OCI-LY1 (cell line): ENCODE measurements around the gene NR6A1.

Experiments used
- H2AFZ ChIP-seq: fragments of 200-600 bp; sonication (generic), shearing (Covaris generic); 2 replicates; pipeline ENCODE4 v1.6.0; 2014; ENCODE audit warnings: antibody characterized with exemption, mild to moderate bottlenecking, low read length
- H3F3A ChIP-seq: fragments of 200-600 bp; sonication (generic), shearing (Covaris generic); 2 replicates; pipeline ENCODE4 v1.6.0; 2014; ENCODE audit warnings: mild to moderate bottlenecking, antibody characterized with exemption, low read length, moderate library complexity; ENCODE audit not compliant: insufficient read depth
- H3K27ac ChIP-seq: fragments of 200-600 bp; sonication (generic); 2 replicates; pipeline ENCODE4 v1.5.1; 2014; ENCODE audit warnings: low read length, mixed run types, mild to moderate bottlenecking, low read depth; ENCODE audit not compliant: poor library complexity, severe bottlenecking
- H3K27me3 ChIP-seq: fragments of 200-600 bp; sonication (generic); 2 replicates; pipeline ENCODE4 v1.6.0; 2014; ENCODE audit warnings: antibody characterized with exemption, mild to moderate bottlenecking, low read length, moderate library complexity; ENCODE audit not compliant: insufficient read depth
- H3K36me3 ChIP-seq: fragments of 200-600 bp; sonication (generic); 2 replicates; pipeline ENCODE4 v1.6.1; 2014; ENCODE audit warnings: mild to moderate bottlenecking, antibody characterized with exemption, low read length, moderate library complexity, mixed read lengths; ENCODE audit not compliant: insufficient read depth
- H3K4me1 ChIP-seq: fragments of 200-600 bp; sonication (generic); 2 replicates; pipeline ENCODE4 v1.5.1; 2014; ENCODE audit warnings: mild to moderate bottlenecking, low read length, moderate library complexity; ENCODE audit not compliant: insufficient read depth, severe bottlenecking
- H3K4me2 ChIP-seq: fragments of 200-600 bp; sonication (generic), shearing (Covaris generic); 2 replicates; pipeline ENCODE4 v1.6.1; 2014; ENCODE audit warnings: low read length
- H3K4me3 ChIP-seq: fragments of 200-600 bp; sonication (generic); 2 replicates; pipeline ENCODE4 v1.5.1; 2014; ENCODE audit warnings: low read length, low read depth, mild to moderate bottlenecking, mixed read lengths; ENCODE audit not compliant: poor library complexity, severe bottlenecking
- H3K79me2 ChIP-seq: fragments of 200-600 bp; shearing (Covaris generic); 2 replicates; pipeline ENCODE4 v1.6.1; 2016; ENCODE audit warnings: mixed run types, low read length, mixed read lengths; ENCODE audit not compliant: insufficient read depth
- H3K9ac ChIP-seq: fragments of 200-600 bp; sonication (generic), shearing (Covaris generic); 2 replicates; pipeline ENCODE4 v1.6.1; 2014; ENCODE audit warnings: mild to moderate bottlenecking, low read length, mixed read lengths
- H3K9me2 ChIP-seq: fragments of 200-600 bp; sonication (generic), shearing (Covaris generic); 2 replicates; pipeline ENCODE4 v1.6.1; 2014; ENCODE audit warnings: low read depth, mild to moderate bottlenecking, low read length, mixed read lengths
- H3K9me3 ChIP-seq: fragments of 200-600 bp; shearing (Covaris generic); 2 replicates; pipeline ENCODE4 v1.6.1; 2014; ENCODE audit warnings: low read length, mixed read lengths
- H4K20me1 ChIP-seq: fragments of 200-600 bp; sonication (generic), shearing (Covaris generic); 2 replicates; pipeline ENCODE4 v1.6.0; 2016; ENCODE audit warnings: mild to moderate bottlenecking, low read length; ENCODE audit not compliant: insufficient read depth
- EZH2 ChIP-seq: fragments of 200-600 bp; sonication (generic), shearing (Covaris generic); IDR thresholded peaks from 2 replicates; pipeline ENCODE4 v1.8.0; 2017; ENCODE audit warnings: borderline replicate concordance, mixed run types, mild to moderate bottlenecking, antibody characterized with exemption, low read length, moderate library complexity, mixed read lengths
- TF ChIP-seq, protein P1 (sequence below): fragments of 200-600 bp; sonication (generic), shearing (Covaris generic); IDR thresholded peaks from 2 replicates; pipeline ENCODE4 v1.5.1; 2017; ENCODE audit warnings: mild to moderate bottlenecking, antibody characterized with exemption, low read length, moderate library complexity, mixed read lengths

Gene NR6A1

DNA sequence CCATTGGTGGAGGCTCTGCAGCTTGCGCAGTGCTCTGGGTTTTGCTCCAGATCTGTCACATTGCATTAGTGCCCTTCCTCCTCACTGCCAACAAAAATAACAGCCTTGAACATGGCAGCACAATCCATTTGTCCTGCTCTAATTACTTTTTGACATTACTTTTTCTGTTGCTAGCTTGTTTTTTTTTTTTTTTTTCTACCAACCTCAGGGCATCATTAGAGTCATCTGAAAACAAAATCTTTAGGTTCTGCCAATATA is 146.4 kb downstream of the NR6A1 start:
- no peaks in the 10 kb centered on the region for H3K27me3 ChIP-seq
- H3K4me3 ChIP-seq, result no peak overlapping the region
- no peaks in the 10 kb centered on the region for H4K20me1 ChIP-seq
- H3K27ac ChIP-seq, result no peak overlapping the region
- no peaks in the 10 kb centered on the region for H3K9me3 ChIP-seq
- H3K4me2 ChIP-seq, result no peak overlapping the region
- H3K79me2 ChIP-seq, result no peaks in the 10 kb centered on the region
- H3K9me2 ChIP-seq, result no peaks in the 10 kb centered on the region
- H2AFZ ChIP-seq, result no peak overlapping the region
- H3F3A ChIP-seq, result no peaks in the 10 kb centered on the region
- no peaks in the 10 kb centered on the region for H3K36me3 ChIP-seq
- H3K4me1 ChIP-seq, result no peaks in the 10 kb centered on the region
- no peak overlapping the region for H3K9ac ChIP-seq
- TF ChIP-seq EZH2, result no peak
- TF ChIP-seq, protein P1, sequence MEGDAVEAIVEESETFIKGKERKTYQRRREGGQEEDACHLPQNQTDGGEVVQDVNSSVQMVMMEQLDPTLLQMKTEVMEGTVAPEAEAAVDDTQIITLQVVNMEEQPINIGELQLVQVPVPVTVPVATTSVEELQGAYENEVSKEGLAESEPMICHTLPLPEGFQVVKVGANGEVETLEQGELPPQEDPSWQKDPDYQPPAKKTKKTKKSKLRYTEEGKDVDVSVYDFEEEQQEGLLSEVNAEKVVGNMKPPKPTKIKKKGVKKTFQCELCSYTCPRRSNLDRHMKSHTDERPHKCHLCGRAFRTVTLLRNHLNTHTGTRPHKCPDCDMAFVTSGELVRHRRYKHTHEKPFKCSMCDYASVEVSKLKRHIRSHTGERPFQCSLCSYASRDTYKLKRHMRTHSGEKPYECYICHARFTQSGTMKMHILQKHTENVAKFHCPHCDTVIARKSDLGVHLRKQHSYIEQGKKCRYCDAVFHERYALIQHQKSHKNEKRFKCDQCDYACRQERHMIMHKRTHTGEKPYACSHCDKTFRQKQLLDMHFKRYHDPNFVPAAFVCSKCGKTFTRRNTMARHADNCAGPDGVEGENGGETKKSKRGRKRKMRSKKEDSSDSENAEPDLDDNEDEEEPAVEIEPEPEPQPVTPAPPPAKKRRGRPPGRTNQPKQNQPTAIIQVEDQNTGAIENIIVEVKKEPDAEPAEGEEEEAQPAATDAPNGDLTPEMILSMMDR, result no peak

DNA sequence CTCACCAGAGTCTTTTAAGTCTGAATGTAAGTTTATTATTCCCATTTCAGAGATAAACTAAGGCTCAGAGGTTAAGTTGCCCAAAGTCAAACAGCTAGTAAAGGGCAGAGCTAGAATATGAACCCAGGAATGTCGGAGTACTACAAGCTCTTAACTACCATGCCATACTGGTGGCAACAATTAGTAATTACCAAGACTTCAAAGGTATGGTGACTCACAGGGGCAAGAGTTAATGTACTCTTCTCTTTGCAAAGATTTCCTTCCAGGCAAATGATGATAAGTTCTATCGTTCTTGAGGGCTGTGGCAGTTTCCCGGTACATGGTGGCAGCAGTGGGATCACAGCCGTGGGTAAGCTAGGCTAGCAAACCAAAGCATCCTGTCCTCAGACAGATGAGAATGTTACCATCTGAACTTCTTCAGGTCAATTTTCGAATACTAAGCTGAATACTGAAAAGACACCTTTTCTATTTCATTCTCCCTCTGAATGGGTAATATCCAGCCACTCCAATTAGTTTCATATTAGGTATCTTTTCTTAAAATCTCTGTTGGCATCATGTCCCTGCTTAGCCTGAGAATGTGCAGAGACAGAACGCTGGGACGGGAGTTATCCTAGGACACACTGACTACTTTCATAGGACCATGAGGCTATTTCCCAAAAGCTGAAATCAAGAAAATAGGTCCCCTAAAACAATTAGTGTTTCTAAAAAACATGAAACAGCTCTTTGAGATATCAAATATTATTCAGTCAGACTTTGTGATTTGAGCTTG is 147.0 kb downstream of the NR6A1 start:
- TF ChIP-seq, protein P1, result no peak
- TF ChIP-seq EZH2, result no peak
- Histone ChIP-seq H3K4me2 (no peak overlapping the region), H3K9ac (no peak overlapping the region)

DNA sequence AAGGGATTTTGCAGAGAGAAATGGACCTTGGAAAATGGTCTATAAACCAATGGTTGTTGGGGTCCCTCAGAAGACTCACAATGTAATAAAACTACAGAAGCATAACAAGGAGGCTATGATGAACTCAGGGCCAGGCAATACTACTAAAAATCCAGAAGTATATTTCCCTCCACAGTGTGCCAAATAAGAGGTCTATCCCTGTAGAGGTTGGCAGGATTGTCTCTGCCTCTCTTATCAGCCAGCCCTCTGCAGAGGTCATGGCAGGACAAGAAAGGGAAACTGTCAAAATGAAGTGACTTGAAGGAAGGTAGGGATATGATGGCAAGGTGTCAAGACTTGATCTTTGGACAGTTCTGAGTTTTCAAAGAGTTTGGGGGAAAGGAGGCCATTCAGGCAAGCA is 148.2 kb downstream of the NR6A1 start:
- TF ChIP-seq, protein P1, result no peak
- no peak for TF ChIP-seq EZH2
- H2AFZ ChIP-seq, result no peak overlapping the region
- H3K9ac ChIP-seq, result no peak overlapping the region
- H3K4me1 ChIP-seq, result no peaks in the 10 kb centered on the region
- no peak overlapping the region for H3K4me3 ChIP-seq
- H3K4me2 ChIP-seq, result no peak overlapping the region
- H3K79me2 ChIP-seq, result no peaks in the 10 kb centered on the region
- H3K36me3 ChIP-seq, result no peaks in the 10 kb centered on the region
- H3K27ac ChIP-seq, result no peak overlapping the region
- H3K27me3 ChIP-seq, result no peaks in the 10 kb centered on the region
- H4K20me1 ChIP-seq, result no peaks in the 10 kb centered on the region
- no peaks in the 10 kb centered on the region for H3K9me3 ChIP-seq
- H3K9me2 ChIP-seq, result no peaks in the 10 kb centered on the region
- no peaks in the 10 kb centered on the region for H3F3A ChIP-seq

More for the DNA sequence above, 147.0 kb downstream of the NR6A1 start:
- no peak overlapping the region for H3K27ac ChIP-seq
- H3K9me3 ChIP-seq, result no peaks in the 10 kb centered on the region
- H3F3A ChIP-seq, result no peaks in the 10 kb centered on the region
- H2AFZ ChIP-seq, result no peak overlapping the region
- no peaks in the 10 kb centered on the region for H3K79me2 ChIP-seq
- H3K4me3 ChIP-seq, result no peak overlapping the region
- H3K4me1 ChIP-seq, result no peaks in the 10 kb centered on the region
- no peaks in the 10 kb centered on the region for H3K27me3 ChIP-seq
- H3K36me3 ChIP-seq, result no peaks in the 10 kb centered on the region
- H4K20me1 ChIP-seq, result no peaks in the 10 kb centered on the region
- no peaks in the 10 kb centered on the region for H3K9me2 ChIP-seq
